ENCODE results near the gene EIPR1. TPM values are rescaled to one million over a fixed set of nuclear protein-coding genes. Genes with fewer than 3 reads are reported as not detected.

EIPR1 gene
- total RNA-seq, 4 donors from 2014 or later: 24.9 to 46.2 (median 36.3) TPM

DNA sequence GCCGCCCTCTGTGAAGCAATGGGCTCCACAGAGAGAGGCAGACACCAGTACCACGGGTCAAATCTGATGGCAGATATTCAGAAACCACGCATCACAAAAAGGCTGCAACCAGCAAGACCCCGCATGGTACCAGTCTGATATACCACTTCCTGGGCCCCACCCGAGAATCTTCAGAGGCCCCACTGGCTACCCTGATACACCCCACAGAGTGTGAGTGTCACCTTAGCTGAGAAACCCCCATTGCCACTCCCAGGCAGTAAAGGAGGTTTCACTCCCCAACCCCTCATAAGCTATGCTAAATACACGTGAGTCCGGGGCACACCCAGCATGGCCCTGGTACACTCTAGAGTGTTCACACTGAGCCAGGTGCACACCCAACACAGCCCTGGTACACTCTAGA is 160.0 kb downstream of the EIPR1 start:
- Histone ChIP-seq H3K4me3 (no peak overlapping the region), H3K4me1 (no peaks in the 10 kb centered on the region), H3K36me3 (peaks cover 0 to 9% (median 0%) of the 10 kb centered on the region in 3 donors), H3K9me3 (peaks cover 0 to 10% (median 0%) of the 10 kb centered on the region in 4 donors), H3K27me3 (no peaks in the 10 kb centered on the region), H3K27ac (no peak overlapping the region)
- DNase-seq (ENCODE audit: low spot score in 2 of 2): no peak
- no peak for TF ChIP-seq POLR2A (IDR thresholded peaks at IDR 0.05)
- TF ChIP-seq, protein P1, sequence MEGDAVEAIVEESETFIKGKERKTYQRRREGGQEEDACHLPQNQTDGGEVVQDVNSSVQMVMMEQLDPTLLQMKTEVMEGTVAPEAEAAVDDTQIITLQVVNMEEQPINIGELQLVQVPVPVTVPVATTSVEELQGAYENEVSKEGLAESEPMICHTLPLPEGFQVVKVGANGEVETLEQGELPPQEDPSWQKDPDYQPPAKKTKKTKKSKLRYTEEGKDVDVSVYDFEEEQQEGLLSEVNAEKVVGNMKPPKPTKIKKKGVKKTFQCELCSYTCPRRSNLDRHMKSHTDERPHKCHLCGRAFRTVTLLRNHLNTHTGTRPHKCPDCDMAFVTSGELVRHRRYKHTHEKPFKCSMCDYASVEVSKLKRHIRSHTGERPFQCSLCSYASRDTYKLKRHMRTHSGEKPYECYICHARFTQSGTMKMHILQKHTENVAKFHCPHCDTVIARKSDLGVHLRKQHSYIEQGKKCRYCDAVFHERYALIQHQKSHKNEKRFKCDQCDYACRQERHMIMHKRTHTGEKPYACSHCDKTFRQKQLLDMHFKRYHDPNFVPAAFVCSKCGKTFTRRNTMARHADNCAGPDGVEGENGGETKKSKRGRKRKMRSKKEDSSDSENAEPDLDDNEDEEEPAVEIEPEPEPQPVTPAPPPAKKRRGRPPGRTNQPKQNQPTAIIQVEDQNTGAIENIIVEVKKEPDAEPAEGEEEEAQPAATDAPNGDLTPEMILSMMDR (IDR thresholded peaks at IDR 0.05): no peak
- no peak for TF ChIP-seq EP300 (IDR thresholded peaks at IDR 0.05)
- WGBS, 2 donors: 91 to 93% methylated on average over 6 of the region's 7 CpGs

DNA sequence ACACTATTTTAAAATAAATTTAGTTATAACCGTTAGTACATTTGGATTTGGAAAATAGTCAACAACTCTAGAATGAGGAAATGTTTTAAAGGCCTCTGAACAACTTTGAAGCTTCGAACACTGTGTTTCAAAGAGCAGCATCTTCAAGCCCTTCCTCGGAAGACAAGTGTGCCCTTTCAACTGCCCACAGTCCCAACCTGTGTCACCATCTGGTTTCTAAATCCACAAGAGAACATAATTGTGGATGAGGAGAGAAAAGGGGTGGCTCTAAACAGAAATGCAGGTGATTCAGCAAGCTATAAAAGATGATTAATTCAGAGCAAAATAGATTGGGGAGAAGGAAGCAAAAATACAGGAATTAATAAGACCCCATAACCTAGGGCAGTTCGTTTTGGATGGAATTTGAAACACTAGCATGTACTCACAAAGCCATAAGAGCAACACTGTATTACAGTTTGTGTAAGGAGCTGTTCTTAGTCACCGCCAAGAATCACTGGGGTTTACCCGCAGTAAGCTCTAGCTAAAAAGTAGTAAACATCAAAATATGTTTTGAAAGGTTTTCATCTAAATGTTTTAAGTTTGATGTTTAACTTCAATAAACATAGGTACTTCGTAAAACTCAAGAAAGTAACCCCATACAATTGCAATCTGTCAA is 160.7 kb downstream of the EIPR1 start:
- TF ChIP-seq EP300 (IDR thresholded peaks at IDR 0.05): no peak
- H3K27me3 ChIP-seq: no peaks in the 10 kb centered on the region
- peaks cover 0 to 10% (median 0%) of the 10 kb centered on the region in 3 donors for H3K36me3 ChIP-seq
- no peak overlapping the region for H3K4me3 ChIP-seq
- WGBS, 2 donors: 86 to 88% methylated on average over 7 of the region's 7 CpGs
- H3K9me3 ChIP-seq: peaks cover 0 to 4% (median 0%) of the 10 kb centered on the region in 4 donors
- H3K27ac ChIP-seq: no peak overlapping the region
- DNase-seq (ENCODE audit: low spot score in 2 of 2): no peak
- no peaks in the 10 kb centered on the region for H3K4me1 ChIP-seq

DNA sequence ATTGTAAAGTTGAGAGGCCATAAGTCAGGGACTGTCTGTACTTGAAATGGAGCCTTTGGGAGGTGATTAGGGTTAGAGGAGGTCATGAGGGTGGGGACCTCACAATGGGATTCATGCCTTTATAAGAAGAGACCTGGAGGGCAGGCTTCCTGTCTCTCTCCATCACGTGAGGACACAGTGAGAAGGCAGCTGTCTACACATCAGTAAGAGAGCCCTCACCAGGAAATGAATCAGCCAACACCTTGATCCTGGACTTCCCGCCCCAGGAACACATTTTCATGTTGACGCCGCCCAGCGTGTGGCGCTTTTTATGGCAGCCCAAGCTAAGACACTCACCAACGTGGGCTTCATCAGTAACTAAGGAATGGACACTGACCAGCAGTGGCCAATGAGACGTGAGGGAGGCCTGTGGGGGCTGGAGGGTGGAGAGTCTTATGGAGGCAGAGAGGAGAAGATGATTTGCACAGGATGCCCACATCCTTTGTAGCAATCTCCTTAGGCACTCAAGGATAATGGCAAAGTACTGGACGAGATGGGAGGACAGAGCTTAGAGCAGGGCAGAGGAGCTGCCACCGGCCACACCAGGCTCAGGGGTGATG is 162.7 kb downstream of the EIPR1 start:
- 75 to 76% methylated on average over 10 of the region's 10 CpGs for WGBS, 2 donors

DNA sequence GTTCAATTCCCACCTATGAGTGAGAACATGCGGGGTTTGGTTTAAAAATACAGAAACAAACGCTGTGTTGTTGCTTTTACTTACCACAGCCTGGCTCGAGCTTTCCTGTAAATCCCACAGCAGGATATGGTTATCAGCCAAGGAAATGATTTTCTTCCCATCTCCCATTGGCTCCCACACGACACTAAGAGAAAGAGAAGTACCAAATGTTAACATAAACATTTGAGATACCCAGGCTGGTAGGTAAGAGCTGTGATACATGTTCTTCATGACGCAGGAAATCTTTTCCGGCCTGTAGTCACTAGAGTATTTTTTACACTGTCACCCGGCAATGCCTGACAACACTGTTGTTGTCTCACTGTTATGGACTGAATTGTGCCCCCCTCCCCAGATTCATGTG is 163.6 kb downstream of the EIPR1 start:
- Histone ChIP-seq H3K4me3 (no peak overlapping the region), H3K27ac (no peak overlapping the region), H3K36me3 (peaks cover 0 to 33% (median 0%) of the 10 kb centered on the region in 3 donors), H3K9me3 (no peaks in the 10 kb centered on the region), H3K27me3 (no peaks in the 10 kb centered on the region), H3K4me1 (no peaks in the 10 kb centered on the region)
- TF ChIP-seq, protein P1 (IDR thresholded peaks at IDR 0.05): no peak
- TF ChIP-seq EP300 (IDR thresholded peaks at IDR 0.05) (no peak), POLR2A (IDR thresholded peaks at IDR 0.05) (no peak)
- no peak for DNase-seq (ENCODE audit: low spot score in 2 of 2)
- 65 to 78% methylated on average over 7 of the region's 7 CpGs for WGBS, 2 donors

More for the DNA sequence above, 162.7 kb downstream of the EIPR1 start:
- Histone ChIP-seq H3K27me3 (no peaks in the 10 kb centered on the region), H3K4me1 (no peaks in the 10 kb centered on the region), H3K27ac (no peak overlapping the region), H3K9me3 (no peaks in the 10 kb centered on the region), H3K4me3 (no peak overlapping the region), H3K36me3 (peaks cover 0 to 27% (median 0%) of the 10 kb centered on the region in 3 donors)
- DNase-seq (ENCODE audit: low spot score in 2 of 2): no peak
- no peak for TF ChIP-seq POLR2A (IDR thresholded peaks at IDR 0.05)
- no peak for TF ChIP-seq EP300 (IDR thresholded peaks at IDR 0.05)
- TF ChIP-seq, protein P1 (IDR thresholded peaks at IDR 0.05): no peak

DNA sequence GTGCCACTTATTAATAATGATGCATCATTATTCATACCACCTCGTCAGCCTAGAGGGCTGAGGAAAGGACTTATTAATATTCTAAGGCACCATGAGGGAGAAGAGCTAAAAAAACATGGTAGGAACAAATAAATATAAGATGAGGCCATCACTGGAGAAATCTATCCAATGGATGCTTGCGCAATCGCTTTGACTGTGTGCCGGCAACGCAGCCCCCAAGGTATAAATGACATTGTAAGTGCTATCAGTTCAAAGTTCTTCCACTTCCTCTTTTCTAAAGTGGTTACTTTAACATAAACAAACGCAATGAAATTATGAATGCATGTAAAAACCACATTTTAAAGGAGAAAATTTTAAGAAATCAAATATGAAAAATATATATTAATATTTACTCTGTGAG is 164.6 kb downstream of the EIPR1 start:
- TF ChIP-seq, protein P1 (IDR thresholded peaks at IDR 0.05): no peak
- TF ChIP-seq POLR2A (IDR thresholded peaks at IDR 0.05) (no peak), EP300 (IDR thresholded peaks at IDR 0.05) (no peak)
- 97 to 98% methylated on average over 6 of the region's 6 CpGs for WGBS, 2 donors
- no peaks in the 10 kb centered on the region for H3K9me3 ChIP-seq
- H3K4me1 ChIP-seq: no peaks in the 10 kb centered on the region
- no peak overlapping the region for H3K4me3 ChIP-seq
- DNase-seq (ENCODE audit: low spot score in 2 of 2): no peak
- H3K27me3 ChIP-seq: no peaks in the 10 kb centered on the region
- peaks cover 0 to 43% (median 0%) of the 10 kb centered on the region in 3 donors for H3K36me3 ChIP-seq
- no peak overlapping the region for H3K27ac ChIP-seq
